GM21737 (cell line): ENCODE data around the gene JARID2.

ENCODE experiments used
- ATAC-seq: cut with Tn5 transposase; IDR thresholded peaks from one replicate; pipeline ENCODE4 v1.9.1; 2021; ENCODE audit warnings: mild to moderate bottlenecking, moderate library complexity; ENCODE audit not compliant: unreplicated experiment

Gene JARID2

GRCh38 chr6:15350386-15351083 lies 104.7 kb downstream of the JARID2 start:
- no peak for ATAC-seq

- ATAC-seq, result no peak
These were observed 105.8 kb downstream of the JARID2 start for GRCh38 chr6:15351631-15352030.

- ATAC-seq, result no peak
These were observed 106.4 kb downstream of the JARID2 start for GRCh38 chr6:15352220-15352619.

- no peak for ATAC-seq
These were observed 107.0 kb downstream of the JARID2 start for GRCh38 chr6:15352845-15353244.

GRCh38 chr6:15355683-15356099 lies 109.8 kb downstream of the JARID2 start:
- no peak for ATAC-seq

- ATAC-seq, result no peak
These were observed 110.3 kb downstream of the JARID2 start for GRCh38 chr6:15356179-15356578.

- ATAC-seq, result no peak
These were observed 111.1 kb downstream of the JARID2 start for GRCh38 chr6:15356937-15357336.

GRCh38 chr6:15357782-15358181 lies 111.9 kb downstream of the JARID2 start:
- ATAC-seq, result no peak

GRCh38 chr6:15358579-15359327 lies 112.9 kb downstream of the JARID2 start:
- peak; percentile 41 for ATAC-seq

GRCh38 chr6:15359335-15359862 lies 113.5 kb downstream of the JARID2 start:
- peak; percentile 44 for ATAC-seq

- ATAC-seq, result no peak
These were observed 114.4 kb downstream of the JARID2 start for GRCh38 chr6:15360300-15360699.

GRCh38 chr6:15361197-15361596 lies 115.3 kb downstream of the JARID2 start:
- ATAC-seq, result no peak

GRCh38 chr6:15362274-15363160 lies 116.6 kb downstream of the JARID2 start:
- no peak for ATAC-seq

- no peak for ATAC-seq
These were observed 117.3 kb downstream of the JARID2 start for GRCh38 chr6:15363164-15363522.

GRCh38 chr6:15363523-15364400 lies 117.9 kb downstream of the JARID2 start:
- ATAC-seq, result peak; percentile 52

GRCh38 chr6:15364401-15365037 lies 118.7 kb downstream of the JARID2 start:
- peak; percentile 6 for ATAC-seq

- no peak for ATAC-seq
These were observed 119.4 kb downstream of the JARID2 start for GRCh38 chr6:15365273-15365687.

- ATAC-seq, result no peak
These were observed 120.2 kb downstream of the JARID2 start for GRCh38 chr6:15366003-15366535.

- no peak for ATAC-seq
These were observed 121.0 kb downstream of the JARID2 start for GRCh38 chr6:15366879-15367278.
